Activated CD8-positive, alpha-beta memory T cell treated with anti-CD3 and anti-CD28 coated beads for 4 hours (primary cell): ENCODE measurements around the gene CD200.

Source experiments
- DNase-seq, 2 donors: peaks; one replicate each; pipeline ENCODE4 v3.0.0-alpha.2; 2020; ENCODE audit warnings: low read depth in 2 of 2

Gene CD200

GRCh38 chr3:112411425-112411824 is 78.5 kb downstream of the CD200 start:
- DNase-seq: no peak
